HCT116 (cell line): ENCODE results near the gene ENOSF1. TPM values are rescaled to one million over a fixed set of nuclear protein-coding genes. Genes with fewer than 3 reads are reported as not detected.

ENCODE experiments used
- ATAC-seq: fragments of 200-7000 bp; cut with Tn5 transposase; 2 replicates; pipeline ENCODE4 v1.9.1; 2020; ENCODE audit warnings: mild to moderate bottlenecking, moderate library complexity
- BruUV-seq: library from RNA; stranded (reverse); fragments of 400-500 nt; replicated peaks from 2 replicates; lab custom pipeline; 2021; lab: Mats Ljungman, UMichigan
- CTCF ChIA-PET: fragments of 300-600 bp; sonication (Branson Sonifier 250); formaldehyde crosslinking; loops from one replicate; lab custom pipeline; 2021; ENCODE audit warnings: antibody characterized with exemption; lab: Charles Lee
- POLR2A ChIA-PET: fragments of 300-600, 350-600 bp; sonication (Branson Sonifier 250); formaldehyde crosslinking; loops from one replicate; lab custom pipeline; 2021; ENCODE audit warnings: antibody characterized with exemption; lab: Charles Lee
- RAD21 ChIA-PET, 2 experiments: fragments of 300-600 bp; sonication (Branson Sonifier 250); formaldehyde crosslinking; loops; one replicate each; lab custom pipeline; 2023; ENCODE audit warnings: low total read pairs in 2 of 2; ENCODE audit not compliant: uncharacterized antibody in 2 of 2, unreplicated experiment in 2 of 2, low non-redundant PET in 1 of 2; lab: Charles Lee
- DNase-seq: peaks from one replicate; pipeline ENCODE4 v3.0.0-alpha.2; 2010; ENCODE audit warnings: low read depth, low spot score
- H2AFZ ChIP-seq: fragments of 200-600 bp; shearing (Covaris generic), sonication (generic); 2 replicates; pipeline ENCODE4 v1.6.1; 2017; ENCODE audit warnings: low read depth, mixed run types, mixed read lengths, antibody characterized with exemption, low read length; ENCODE audit not compliant: poor library complexity, severe bottlenecking
- H3K27ac ChIP-seq: 2 replicates; pipeline ENCODE4 v1.5.1; 2012; ENCODE audit warnings: low read depth, low read length
- H3K27me3 ChIP-seq: fragments of 200-600 bp; sonication (generic); 2 replicates; pipeline ENCODE4 v1.6.1; 2016; ENCODE audit warnings: mixed run types, low read length, mixed read lengths; ENCODE audit not compliant: insufficient read depth
- H3K36me3 ChIP-seq, 2 experiments: fragments of 200-500 bp in 1 of 2; fragments of 200-600 bp in 1 of 2; sonication (Bioruptor generic) in 1 of 2; sonication (generic) in 1 of 2; 2 replicates each; pipeline versions ENCODE4 v1.5.1 to v1.6.1; 2014 to 2016; ENCODE audit warnings: low read length in 2 of 2, inconsistent platforms in 1 of 2, mixed read lengths in 1 of 2, mixed run types in 1 of 2; ENCODE audit not compliant: insufficient read depth in 2 of 2, control insufficient read depth in 1 of 2
- H3K4me1 ChIP-seq, 2 experiments: fragments of 200-600 bp in 1 of 2; sonication (generic) in 1 of 2; 2 replicates each; pipeline versions ENCODE4 v1.5.1 to v1.6.1; 2012 to 2017; ENCODE audit warnings: low read length in 2 of 2, inconsistent platforms in 1 of 2, mild to moderate bottlenecking in 1 of 2, mixed read lengths in 1 of 2, mixed run types in 1 of 2, moderate library complexity in 1 of 2; ENCODE audit not compliant: insufficient read depth in 2 of 2, control insufficient read depth in 1 of 2
- H3K4me2 ChIP-seq: fragments of 200-600 bp; sonication (generic); 2 replicates; pipeline ENCODE4 v1.6.1; 2017; ENCODE audit warnings: mixed run types, low read length, mixed read lengths
- H3K4me3 ChIP-seq, 2 experiments: fragments of 200-600 bp in 1 of 2; sonication (generic) in 1 of 2; replicated peaks in 1 of 2; 2 replicates each; pipeline ENCODE4 v1.5.1; 2011 to 2016; ENCODE audit warnings: low read length in 2 of 2, control low read depth in 1 of 2, low read depth in 1 of 2, mild to moderate bottlenecking in 1 of 2, mixed read lengths in 1 of 2, mixed run types in 1 of 2
- H3K79me2 ChIP-seq: fragments of 200-600 bp; sonication (generic); 2 replicates; pipeline ENCODE4 v1.6.1; 2017; ENCODE audit warnings: mild to moderate bottlenecking, mixed run types, low read length, moderate library complexity, mixed read lengths; ENCODE audit not compliant: insufficient read depth
- H3K9ac ChIP-seq: fragments of 200-600 bp; sonication (generic); 2 replicates; pipeline ENCODE4 v1.6.1; 2016; ENCODE audit warnings: low read length, mixed read lengths
- H3K9me2 ChIP-seq: fragments of 200-600 bp; sonication (generic), shearing (Covaris generic); 2 replicates; pipeline ENCODE4 v1.6.1; 2017; ENCODE audit warnings: mixed run types, mild to moderate bottlenecking, moderate library complexity; ENCODE audit not compliant: insufficient read depth
- H3K9me3 ChIP-seq, 2 experiments: fragments of 200-500 bp in 1 of 2; fragments of 200-600 bp in 1 of 2; sonication (Bioruptor generic) in 1 of 2; sonication (generic) in 1 of 2; 2 replicates each; pipeline ENCODE4 v1.6.1; 2014 to 2017; ENCODE audit warnings: low read length in 2 of 2, mixed read lengths in 2 of 2, inconsistent platforms in 1 of 2, low read depth in 1 of 2, mild to moderate bottlenecking in 1 of 2, mixed run types in 1 of 2, moderate library complexity in 1 of 2; ENCODE audit not compliant: control insufficient read depth in 1 of 2, insufficient read depth in 1 of 2
- H4K20me1 ChIP-seq: fragments of 200-600 bp; sonication (generic), shearing (Covaris generic); 2 replicates; pipeline ENCODE4 v1.6.1; 2017; ENCODE audit warnings: mixed run types, mild to moderate bottlenecking, moderate library complexity; ENCODE audit not compliant: insufficient read depth
- CEBPB ChIP-seq: IDR thresholded peaks from 2 replicates; pipeline ENCODE4 v1.6.1; 2012; ENCODE audit warnings: low read depth
- EGR1 ChIP-seq: IDR thresholded peaks from 2 replicates; pipeline ENCODE4 v1.6.1; 2012; ENCODE audit warnings: low read depth
- EZH2phosphoT487 ChIP-seq: fragments of 200-600 bp; IDR thresholded peaks from 2 replicates; pipeline ENCODE4 v1.6.1; 2018; ENCODE audit warnings: antibody characterized with exemption, borderline replicate concordance
- JUND ChIP-seq: IDR thresholded peaks from 2 replicates; pipeline ENCODE4 v1.6.1; 2012
- POLR2A ChIP-seq: IDR thresholded peaks from 2 replicates; pipeline ENCODE4 v1.7.0; 2011; ENCODE audit warnings: borderline replicate concordance; ENCODE audit not compliant: insufficient read depth, insufficient read length; ENCODE audit errors: extremely low read depth
- POLR2AphosphoS5 ChIP-seq: IDR thresholded peaks from 2 replicates; pipeline ENCODE4 v1.6.1; 2011; ENCODE audit warnings: mild to moderate bottlenecking, low read depth, low read length, moderate library complexity
- RAD21 ChIP-seq: IDR thresholded peaks from 2 replicates; pipeline ENCODE4 v1.6.1; 2012; ENCODE audit warnings: low read depth, mild to moderate bottlenecking
- TCF7L2 ChIP-seq: IDR thresholded peaks from 2 replicates; pipeline ENCODE4 v1.7.0; 2011; ENCODE audit warnings: borderline replicate concordance, inconsistent platforms; ENCODE audit not compliant: insufficient read depth, insufficient read length; ENCODE audit errors: extremely low read depth
- YY1 ChIP-seq: IDR thresholded peaks from 2 replicates; pipeline ENCODE4 v1.6.1; 2011; ENCODE audit warnings: low read length, low read depth, moderate library complexity, mild to moderate bottlenecking; ENCODE audit not compliant: insufficient replicate concordance; ENCODE audit errors: extremely low read depth
- intact Hi-C: fragments of 100-400 bp; cut with micrococcal nuclease; formaldehyde crosslinking; loops from 2 replicates; pipeline ENCODE4 v1.10.0; 2022
- total RNA-seq: library from RNA; stranded (reverse); gene quantifications from one replicate; pipeline ENCODE4 v1.2.1, GENCODE V29; 2021; ENCODE audit not compliant: unreplicated experiment
- TF ChIP-seq, protein P1 (sequence below): IDR thresholded peaks from 2 replicates; pipeline ENCODE4 v1.6.1; 2012; ENCODE audit warnings: low read depth

Gene ENOSF1
- total RNA-seq, 1 experiment from 2014 or later: 90.0 TPM

DNA sequence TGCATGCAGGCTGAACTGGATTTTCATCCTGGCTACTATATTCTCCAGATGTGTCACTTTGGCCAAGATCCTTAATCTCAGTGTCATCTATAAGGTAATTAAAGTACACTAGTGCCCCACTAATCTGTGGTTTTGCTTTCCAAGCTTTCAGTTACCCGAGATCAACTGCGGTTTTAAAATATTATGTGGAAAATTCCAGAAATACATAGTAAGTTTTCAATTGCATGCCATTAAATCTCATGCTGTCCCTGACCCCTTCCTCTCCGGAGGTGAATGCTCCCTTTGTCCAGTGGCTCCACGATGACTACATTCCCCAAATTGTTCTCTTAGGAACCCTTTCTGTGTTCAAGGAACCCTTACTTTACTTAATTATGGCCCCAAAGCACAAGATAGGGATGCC lies 60.3 kb downstream of the ENOSF1 start:
- H3K4me1 ChIP-seq: peaks cover 7 to 12% of the 10 kb centered on the region in 2 experiments; a peak in 3 of 4 replicates
- CTCF ChIA-PET: no interaction called here
- BruUV-seq: no TSS peak
- RAD21 ChIA-PET: no interaction called here
- H2AFZ ChIP-seq: no peak overlapping the region
- TF ChIP-seq POLR2A (no peak), RAD21 (no peak), EZH2phosphoT487 (no peak), TCF7L2 (no peak), EGR1 (no peak), CEBPB (no peak), POLR2AphosphoS5 (no peak), JUND (no peak), YY1 (no peak)
- TF ChIP-seq, protein P1, sequence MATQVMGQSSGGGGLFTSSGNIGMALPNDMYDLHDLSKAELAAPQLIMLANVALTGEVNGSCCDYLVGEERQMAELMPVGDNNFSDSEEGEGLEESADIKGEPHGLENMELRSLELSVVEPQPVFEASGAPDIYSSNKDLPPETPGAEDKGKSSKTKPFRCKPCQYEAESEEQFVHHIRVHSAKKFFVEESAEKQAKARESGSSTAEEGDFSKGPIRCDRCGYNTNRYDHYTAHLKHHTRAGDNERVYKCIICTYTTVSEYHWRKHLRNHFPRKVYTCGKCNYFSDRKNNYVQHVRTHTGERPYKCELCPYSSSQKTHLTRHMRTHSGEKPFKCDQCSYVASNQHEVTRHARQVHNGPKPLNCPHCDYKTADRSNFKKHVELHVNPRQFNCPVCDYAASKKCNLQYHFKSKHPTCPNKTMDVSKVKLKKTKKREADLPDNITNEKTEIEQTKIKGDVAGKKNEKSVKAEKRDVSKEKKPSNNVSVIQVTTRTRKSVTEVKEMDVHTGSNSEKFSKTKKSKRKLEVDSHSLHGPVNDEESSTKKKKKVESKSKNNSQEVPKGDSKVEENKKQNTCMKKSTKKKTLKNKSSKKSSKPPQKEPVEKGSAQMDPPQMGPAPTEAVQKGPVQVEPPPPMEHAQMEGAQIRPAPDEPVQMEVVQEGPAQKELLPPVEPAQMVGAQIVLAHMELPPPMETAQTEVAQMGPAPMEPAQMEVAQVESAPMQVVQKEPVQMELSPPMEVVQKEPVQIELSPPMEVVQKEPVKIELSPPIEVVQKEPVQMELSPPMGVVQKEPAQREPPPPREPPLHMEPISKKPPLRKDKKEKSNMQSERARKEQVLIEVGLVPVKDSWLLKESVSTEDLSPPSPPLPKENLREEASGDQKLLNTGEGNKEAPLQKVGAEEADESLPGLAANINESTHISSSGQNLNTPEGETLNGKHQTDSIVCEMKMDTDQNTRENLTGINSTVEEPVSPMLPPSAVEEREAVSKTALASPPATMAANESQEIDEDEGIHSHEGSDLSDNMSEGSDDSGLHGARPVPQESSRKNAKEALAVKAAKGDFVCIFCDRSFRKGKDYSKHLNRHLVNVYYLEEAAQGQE: no peak
- H4K20me1 ChIP-seq: no peaks in the 10 kb centered on the region
- intact Hi-C loops: no loop called here
- H3K9me3 ChIP-seq: no peaks in the 10 kb centered on the region
- no peak overlapping the region for H3K27ac ChIP-seq
- no peaks in the 10 kb centered on the region for H3K27me3 ChIP-seq
- no peaks in the 10 kb centered on the region for H3K36me3 ChIP-seq
- peaks cover 16% of the 10 kb centered on the region for H3K79me2 ChIP-seq
- no peaks in the 10 kb centered on the region for H3K9me2 ChIP-seq
- POLR2A ChIA-PET: no interaction called here
- no peak overlapping the region for H3K4me3 ChIP-seq
- H3K4me2 ChIP-seq: no peak overlapping the region
- no peak overlapping the region for H3K9ac ChIP-seq
- ATAC-seq (no peak), DNase-seq (no peak)
